Thymus (tissue), 11 donors: ENCODE measurements around the gene HMGA1. TPM values are rescaled to one million over a fixed set of nuclear protein-coding genes. Genes with fewer than 3 reads are reported as not detected.
"Not testable (repeated sequence)": the region's sequence is repeated elsewhere in the genome, so short reads cannot be mapped to it uniquely, and the experiment has no call there.

Experiments
- DNase-seq, 9 donors: peaks; one replicate each; pipeline ENCODE4 v3.0.0-alpha.2; 2013; ENCODE audit warnings: low spot score in 9 of 9, low read depth in 6 of 9, missing footprints in 1 of 9
- H3K27ac ChIP-seq, 2 donors: one replicate each; pipeline ENCODE4 v1.5.1; 2013; ENCODE audit warnings: control low read depth in 1 of 2, low read depth in 1 of 2, low read length in 1 of 2, mild to moderate bottlenecking in 1 of 2, moderate library complexity in 1 of 2
- H3K27me3 ChIP-seq, 2 donors: one replicate each; pipeline ENCODE4 v1.5.1; 2013; ENCODE audit warnings: low read length in 1 of 2; ENCODE audit not compliant: control insufficient read depth in 2 of 2, insufficient read depth in 1 of 2
- H3K36me3 ChIP-seq, 2 donors: one replicate each; pipeline ENCODE4 v1.5.1; 2013; ENCODE audit warnings: low read length in 1 of 2, mild to moderate bottlenecking in 1 of 2, moderate library complexity in 1 of 2; ENCODE audit not compliant: control insufficient read depth in 2 of 2, insufficient read depth in 2 of 2
- H3K4me1 ChIP-seq, 2 donors: one replicate each; pipeline ENCODE4 v1.5.1; 2013; ENCODE audit warnings: low read length in 2 of 2; ENCODE audit not compliant: control insufficient read depth in 2 of 2, insufficient read depth in 2 of 2
- H3K4me3 ChIP-seq, 2 donors: one replicate each; pipeline ENCODE4 v1.5.1; 2013; ENCODE audit warnings: low read length in 2 of 2, control low read depth in 1 of 2, mild to moderate bottlenecking in 1 of 2
- H3K9me3 ChIP-seq, 2 donors: one replicate each; pipeline ENCODE4 v1.5.1; 2013; ENCODE audit warnings: low read length in 1 of 2, mild to moderate bottlenecking in 1 of 2; ENCODE audit not compliant: control insufficient read depth in 2 of 2, insufficient read depth in 1 of 2
- WGBS: extraction: QIAGEN DNeasy Blood & Tissue Kit; methylation state at CpG from one replicate; pipeline ENCODE4 v1.1.7; 2013; 5-methylcytosine and 5-hydroxymethylcytosine counted together
- polyA plus RNA-seq: library from polyadenylated mRNA; stranded (reverse); fragments of 200-250 nt; gene quantifications from one replicate; pipeline ENCODE4 v1.2.3, GENCODE V29; 2013
- total RNA-seq: library from RNA; stranded (reverse); fragments of 120-200 nt; gene quantifications from one replicate; pipeline ENCODE4 v1.2.4, GENCODE V29; 2013
- donor health status: healthy.

The HMGA1 gene
- total and polyA plus RNA-seq, 2 donors = 55.5 to 199 TPM

- Histone ChIP-seq H3K36me3 (no peaks in the 10 kb centered on the region), H3K27me3 (no peaks in the 10 kb centered on the region), H3K9me3 (peaks cover 0 to 9% of the 10 kb centered on the region in 2 donors), H3K27ac (no peak overlapping the region), H3K4me3 (no peak overlapping the region), H3K4me1 (no peaks in the 10 kb centered on the region)
- WGBS = 94% methylated on average over 17 of the region's 17 CpGs
- DNase-seq = no peak
Observed at GRCh38 chr6:34260576-34261267, 24.0 kb downstream of the HMGA1 start.

GRCh38 chr6:34263484-34263883, 26.8 kb downstream of the HMGA1 start:
- not testable (repeated sequence) for H3K27me3 ChIP-seq, H3K4me1 ChIP-seq, H3K9me3 ChIP-seq, DNase-seq, H3K27ac ChIP-seq, H3K4me3 ChIP-seq, H3K36me3 ChIP-seq
- WGBS = 97% methylated on average over 23 of the region's 23 CpGs

- no peak overlapping the region for H3K27ac ChIP-seq
- no peak for DNase-seq
- peaks cover 0 to 5% of the 10 kb centered on the region in 2 donors for H3K9me3 ChIP-seq
- no peak overlapping the region for H3K4me3 ChIP-seq
- H3K4me1 ChIP-seq = peaks cover 0 to 2% of the 10 kb centered on the region in 2 donors
- no peaks in the 10 kb centered on the region for H3K27me3 ChIP-seq
- H3K36me3 ChIP-seq = no peaks in the 10 kb centered on the region
- WGBS = over 99% methylated on average over 2 of the region's 2 CpGs
Observed at GRCh38 chr6:34267746-34268145, 31.1 kb downstream of the HMGA1 start.

GRCh38 chr6:34269132-34269531, 32.5 kb downstream of the HMGA1 start:
- WGBS = 97% methylated on average over 21 of the region's 25 CpGs

GRCh38 chr6:34269658-34270341, 33.1 kb downstream of the HMGA1 start:
- 84% methylated on average over 17 of the region's 17 CpGs for WGBS
- not testable (repeated sequence) for H3K27ac ChIP-seq, H3K4me1 ChIP-seq, H3K4me3 ChIP-seq, H3K36me3 ChIP-seq, DNase-seq, H3K27me3 ChIP-seq, H3K9me3 ChIP-seq

More at GRCh38 chr6:34269132-34269531, 32.5 kb downstream of the HMGA1 start:
- not testable (repeated sequence) for H3K36me3 ChIP-seq, H3K27me3 ChIP-seq, H3K9me3 ChIP-seq, DNase-seq, H3K4me3 ChIP-seq, H3K27ac ChIP-seq, H3K4me1 ChIP-seq

- no peaks in the 10 kb centered on the region for H3K9me3 ChIP-seq
- H3K36me3 ChIP-seq = no peaks in the 10 kb centered on the region
- 92% methylated on average over 13 of the region's 13 CpGs for WGBS
- peaks cover 0 to 6% of the 10 kb centered on the region in 2 donors for H3K4me1 ChIP-seq
- no peak for DNase-seq
- no peak overlapping the region for H3K27ac ChIP-seq
- H3K4me3 ChIP-seq = no peak overlapping the region
- no peaks in the 10 kb centered on the region for H3K27me3 ChIP-seq
Observed at GRCh38 chr6:34272013-34272926, 35.6 kb downstream of the HMGA1 start.

GRCh38 chr6:34273242-34273805, 36.7 kb downstream of the HMGA1 start:
- no peaks in the 10 kb centered on the region for H3K27me3 ChIP-seq
- H3K4me1 ChIP-seq = peaks cover 0 to 6% of the 10 kb centered on the region in 2 donors
- H3K4me3 ChIP-seq = no peak overlapping the region
- no peak overlapping the region for H3K27ac ChIP-seq
- DNase-seq = no peak
- WGBS = 49% methylated on average over 3 of the region's 3 CpGs
- H3K36me3 ChIP-seq = no peaks in the 10 kb centered on the region
- H3K9me3 ChIP-seq = no peaks in the 10 kb centered on the region

GRCh38 chr6:34274129-34274528, 37.5 kb downstream of the HMGA1 start:
- 97% methylated on average over 1 of the region's 1 CpG for WGBS
- Histone ChIP-seq H3K4me1 (peaks cover 0 to 6% of the 10 kb centered on the region in 2 donors), H3K27me3 (no peaks in the 10 kb centered on the region), H3K9me3 (no peaks in the 10 kb centered on the region), H3K27ac (no peak overlapping the region), H3K4me3 (no peak overlapping the region), H3K36me3 (peaks cover 4% of the 10 kb centered on the region in 2 donors)
- DNase-seq = no peak
